GM12878 (cell line): ENCODE data around the gene DCLRE1B. TPM values are rescaled to one million over a fixed set of nuclear protein-coding genes. Genes with fewer than 3 reads are reported as not detected.

ENCODE experiments used
- ASH2L ChIP-seq: fragments of 300-600, 200-600 bp; sonication (generic); IDR thresholded peaks from 2 replicates; pipeline ENCODE4 v1.6.1; 2017; ENCODE audit warnings: low read depth, mild to moderate bottlenecking, borderline replicate concordance
- CEBPB ChIP-seq, 2 experiments: fragments of 150-350 bp in 1 of 2; IDR thresholded peaks; 2 replicates each; pipeline ENCODE4 v1.6.1; 2012 to 2014; ENCODE audit warnings: low read depth in 2 of 2, low read length in 2 of 2, borderline replicate concordance in 1 of 2, inconsistent platforms in 1 of 2
- CREB1 ChIP-seq: IDR thresholded peaks from 2 replicates; pipeline ENCODE4 v1.6.1; 2012; ENCODE audit warnings: low read depth, mild to moderate bottlenecking, inconsistent platforms
- EP300 ChIP-seq, 2 experiments: fragments of 150-350 bp in 1 of 2; IDR thresholded peaks; 2 replicates each; pipeline ENCODE4 v1.6.1; 2011 to 2012; ENCODE audit warnings: low read depth in 2 of 2, low read length in 2 of 2, borderline replicate concordance in 1 of 2, improper control_type of control experiment in 1 of 2, inconsistent platforms in 1 of 2; ENCODE audit not compliant: control insufficient read depth in 1 of 2
- ETV6 ChIP-seq, 2 experiments: fragments of 450-650 bp in 1 of 2; IDR thresholded peaks in 1 of 2; conservative IDR thresholded peaks in 1 of 2; 2 replicates each; pipeline ENCODE4 v1.6.1; 2014; ENCODE audit warnings: antibody characterized with exemption in 1 of 2, borderline replicate concordance in 1 of 2, low read depth in 1 of 2, mild to moderate bottlenecking in 1 of 2, moderate library complexity in 1 of 2
- GABPA ChIP-seq: IDR thresholded peaks from 2 replicates; pipeline ENCODE4 v1.6.1; 2014; ENCODE audit warnings: antibody characterized with exemption, low read depth, mild to moderate bottlenecking, inconsistent platforms
- IKZF2 ChIP-seq, 2 experiments: fragments of 450-650 bp; IDR thresholded peaks; 2 replicates each; pipeline ENCODE4 v1.6.1; 2017; ENCODE audit warnings: mild to moderate bottlenecking in 2 of 2, moderate library complexity in 2 of 2
- MXI1 ChIP-seq: fragments of 150-350 bp; IDR thresholded peaks from 2 replicates; pipeline ENCODE4 v1.6.1; 2011; ENCODE audit warnings: low read depth, mild to moderate bottlenecking, inconsistent platforms, low read length, improper control_type of control experiment
- MYB ChIP-seq: fragments of 150-350 bp; IDR thresholded peaks from 2 replicates; pipeline ENCODE4 v1.6.1; 2014; ENCODE audit warnings: mild to moderate bottlenecking, low read depth, low read length, borderline replicate concordance
- MYC ChIP-seq: IDR thresholded peaks from 2 replicates; pipeline ENCODE4 v1.6.1; 2011; ENCODE audit warnings: mild to moderate bottlenecking, low read length, moderate library complexity, inconsistent platforms; ENCODE audit not compliant: insufficient read depth, insufficient replicate concordance, insufficient read length, severe bottlenecking
- NR2C1 ChIP-seq: fragments of 450-650 bp; IDR thresholded peaks from 2 replicates; pipeline ENCODE4 v1.6.1; 2017; ENCODE audit warnings: antibody characterized with exemption, mild to moderate bottlenecking, moderate library complexity
- PAX8 ChIP-seq: fragments of 450-650 bp; IDR thresholded peaks from 2 replicates; pipeline ENCODE4 v1.6.1; 2017; ENCODE audit warnings: mild to moderate bottlenecking, moderate library complexity
- POLR2AphosphoS2 ChIP-seq: IDR thresholded peaks from 2 replicates; pipeline ENCODE4 v1.6.1; 2011; ENCODE audit warnings: low read depth, mild to moderate bottlenecking, low read length, improper control_type of control experiment, moderate library complexity
- RELA ChIP-seq: fragments of 450-650 bp; IDR thresholded peaks from 2 replicates; pipeline ENCODE4 v1.8.0; 2014; ENCODE audit warnings: borderline replicate concordance; ENCODE audit not compliant: partially characterized antibody
- SMAD5 ChIP-seq: IDR thresholded peaks from 2 replicates; pipeline ENCODE4 v1.6.1; 2016; ENCODE audit warnings: antibody characterized with exemption, low read depth
- SP1 ChIP-seq: IDR thresholded peaks from one replicate; pipeline ENCODE4 v1.6.1; 2011; ENCODE audit warnings: low read depth, low read length
- SREBF1 ChIP-seq: IDR thresholded peaks from 2 replicates; pipeline ENCODE4 v1.6.1; 2012; ENCODE audit warnings: mild to moderate bottlenecking, low read length
- TBL1XR1 ChIP-seq: IDR thresholded peaks from 2 replicates; pipeline ENCODE4 v1.6.1; 2012; ENCODE audit warnings: low read depth, low read length, improper control_type of control experiment
- polyA plus RNA-seq, 11 experiments: library from polyadenylated mRNA; depleted of rRNA in 4 of 11; unstranded in 6 of 11; stranded (reverse) in 5 of 11; fragments of >200 nt; fragmentation: Nextera tagmentation in 4 of 11; fragmentation: Illumina TruSeq in 1 of 11; extraction: Ambion mirVana in 4 of 11; extraction: Trizol in 1 of 11; gene quantifications; 1 replicate in 1 of 11; 2 replicates in 10 of 11; pipeline versions ENCODE4 v1.2.1 to v1.2.3, GENCODE V29; 2011 to 2016; ENCODE audit warnings: inconsistent platforms in 2 of 11, missing spikeins in 2 of 11, low read depth in 1 of 11
- total RNA-seq, 4 experiments: library from RNA; depleted of rRNA in 3 of 4; stranded (reverse); fragments of >200 nt in 3 of 4; fragmentation: Illumina TruSeq in 1 of 4; extraction: Trizol in 1 of 4; gene quantifications; 2 replicates each; pipeline versions ENCODE4 v1.2.1 to v1.2.3, GENCODE V29; 2013 to 2021
- TF ChIP-seq, protein P1 (sequence below): IDR thresholded peaks from 2 replicates; pipeline ENCODE4 v1.6.1; 2011; ENCODE audit warnings: low read depth, low read length, improper control_type of control experiment, borderline replicate concordance
- TF ChIP-seq, protein P2 (sequence below): IDR thresholded peaks from 2 replicates; pipeline ENCODE4 v1.6.1; 2012; ENCODE audit warnings: mild to moderate bottlenecking, low read depth, low read length
- TF ChIP-seq, protein P3 (sequence below): fragments of 450-650 bp; IDR thresholded peaks from 2 replicates; pipeline ENCODE4 v1.6.1; 2016; ENCODE audit warnings: mild to moderate bottlenecking, moderate library complexity, borderline replicate concordance

DCLRE1B gene
- total and polyA plus RNA-seq, 10 of the 15 experiments (the other 5 are each of a cell fraction or from before 2014, with no cell fraction given) = 5.4 to 18.3 (median 13.4) TPM

DNA sequence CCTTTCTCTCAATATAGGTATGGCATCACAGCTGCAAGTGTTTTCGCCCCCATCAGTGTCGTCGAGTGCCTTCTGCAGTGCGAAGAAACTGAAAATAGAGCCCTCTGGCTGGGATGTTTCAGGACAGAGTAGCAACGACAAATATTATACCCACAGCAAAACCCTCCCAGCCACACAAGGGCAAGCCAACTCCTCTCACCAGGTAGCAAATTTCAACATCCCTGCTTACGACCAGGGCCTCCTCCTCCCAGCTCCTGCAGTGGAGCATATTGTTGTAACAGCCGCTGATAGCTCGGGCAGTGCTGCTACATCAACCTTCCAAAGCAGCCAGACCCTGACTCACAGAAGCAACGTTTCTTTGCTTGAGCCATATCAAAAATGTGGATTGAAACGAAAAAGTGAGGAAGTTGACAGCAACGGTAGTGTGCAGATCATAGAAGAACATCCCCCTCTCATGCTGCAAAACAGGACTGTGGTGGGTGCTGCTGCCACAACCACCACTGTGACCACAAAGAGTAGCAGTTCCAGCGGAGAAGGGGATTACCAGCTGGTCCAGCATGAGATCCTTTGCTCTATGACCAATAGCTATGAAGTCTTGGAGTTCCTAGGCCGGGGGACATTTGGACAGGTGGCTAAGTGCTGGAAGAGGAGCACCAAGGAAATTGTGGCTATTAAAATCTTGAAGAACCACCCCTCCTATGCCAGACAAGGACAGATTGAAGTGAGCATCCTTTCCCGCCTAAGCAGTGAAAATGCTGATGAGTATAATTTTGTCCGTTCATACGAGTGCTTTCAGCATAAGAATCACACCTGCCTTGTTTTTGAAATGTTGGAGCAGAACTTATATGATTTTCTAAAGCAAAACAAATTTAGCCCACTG lies 35.5 kb downstream of the DCLRE1B start (continued):
- TF ChIP-seq, protein P1, sequence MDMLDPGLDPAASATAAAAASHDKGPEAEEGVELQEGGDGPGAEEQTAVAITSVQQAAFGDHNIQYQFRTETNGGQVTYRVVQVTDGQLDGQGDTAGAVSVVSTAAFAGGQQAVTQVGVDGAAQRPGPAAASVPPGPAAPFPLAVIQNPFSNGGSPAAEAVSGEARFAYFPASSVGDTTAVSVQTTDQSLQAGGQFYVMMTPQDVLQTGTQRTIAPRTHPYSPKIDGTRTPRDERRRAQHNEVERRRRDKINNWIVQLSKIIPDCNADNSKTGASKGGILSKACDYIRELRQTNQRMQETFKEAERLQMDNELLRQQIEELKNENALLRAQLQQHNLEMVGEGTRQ = no peak
- TF ChIP-seq EP300 (IDR thresholded peaks at IDR 0.05; ENCODE audit: borderline replicate concordance in 1 of 2, control insufficient read depth in 1 of 2, low read depth in 2 of 2, low read length in 2 of 2) (no peak), POLR2AphosphoS2 (no peak), MYC (no peak), TBL1XR1 (no peak), CEBPB (IDR thresholded peaks at IDR 0.05; ENCODE audit: borderline replicate concordance in 1 of 2, low read depth in 2 of 2, low read length in 2 of 2) (no peak), PAX8 (no peak), SREBF1 (no peak), SP1 (no peak), MXI1 (no peak), ETV6 (conservative IDR thresholded peaks at IDR 0.05 in 1 of 2, IDR thresholded peaks at IDR 0.05 in 1 of 2; ENCODE audit: borderline replicate concordance in 1 of 2, low read depth in 1 of 2) (no peak), NR2C1 (no peak), CREB1 (no peak), SMAD5 (no peak), MYB (no peak), RELA (no peak), ASH2L (no peak), GABPA (no peak), IKZF2 (IDR thresholded peaks at IDR 0.05) (peak; percentile 72)
- TF ChIP-seq, protein P2, sequence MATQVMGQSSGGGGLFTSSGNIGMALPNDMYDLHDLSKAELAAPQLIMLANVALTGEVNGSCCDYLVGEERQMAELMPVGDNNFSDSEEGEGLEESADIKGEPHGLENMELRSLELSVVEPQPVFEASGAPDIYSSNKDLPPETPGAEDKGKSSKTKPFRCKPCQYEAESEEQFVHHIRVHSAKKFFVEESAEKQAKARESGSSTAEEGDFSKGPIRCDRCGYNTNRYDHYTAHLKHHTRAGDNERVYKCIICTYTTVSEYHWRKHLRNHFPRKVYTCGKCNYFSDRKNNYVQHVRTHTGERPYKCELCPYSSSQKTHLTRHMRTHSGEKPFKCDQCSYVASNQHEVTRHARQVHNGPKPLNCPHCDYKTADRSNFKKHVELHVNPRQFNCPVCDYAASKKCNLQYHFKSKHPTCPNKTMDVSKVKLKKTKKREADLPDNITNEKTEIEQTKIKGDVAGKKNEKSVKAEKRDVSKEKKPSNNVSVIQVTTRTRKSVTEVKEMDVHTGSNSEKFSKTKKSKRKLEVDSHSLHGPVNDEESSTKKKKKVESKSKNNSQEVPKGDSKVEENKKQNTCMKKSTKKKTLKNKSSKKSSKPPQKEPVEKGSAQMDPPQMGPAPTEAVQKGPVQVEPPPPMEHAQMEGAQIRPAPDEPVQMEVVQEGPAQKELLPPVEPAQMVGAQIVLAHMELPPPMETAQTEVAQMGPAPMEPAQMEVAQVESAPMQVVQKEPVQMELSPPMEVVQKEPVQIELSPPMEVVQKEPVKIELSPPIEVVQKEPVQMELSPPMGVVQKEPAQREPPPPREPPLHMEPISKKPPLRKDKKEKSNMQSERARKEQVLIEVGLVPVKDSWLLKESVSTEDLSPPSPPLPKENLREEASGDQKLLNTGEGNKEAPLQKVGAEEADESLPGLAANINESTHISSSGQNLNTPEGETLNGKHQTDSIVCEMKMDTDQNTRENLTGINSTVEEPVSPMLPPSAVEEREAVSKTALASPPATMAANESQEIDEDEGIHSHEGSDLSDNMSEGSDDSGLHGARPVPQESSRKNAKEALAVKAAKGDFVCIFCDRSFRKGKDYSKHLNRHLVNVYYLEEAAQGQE = no peak
- TF ChIP-seq, protein P3, sequence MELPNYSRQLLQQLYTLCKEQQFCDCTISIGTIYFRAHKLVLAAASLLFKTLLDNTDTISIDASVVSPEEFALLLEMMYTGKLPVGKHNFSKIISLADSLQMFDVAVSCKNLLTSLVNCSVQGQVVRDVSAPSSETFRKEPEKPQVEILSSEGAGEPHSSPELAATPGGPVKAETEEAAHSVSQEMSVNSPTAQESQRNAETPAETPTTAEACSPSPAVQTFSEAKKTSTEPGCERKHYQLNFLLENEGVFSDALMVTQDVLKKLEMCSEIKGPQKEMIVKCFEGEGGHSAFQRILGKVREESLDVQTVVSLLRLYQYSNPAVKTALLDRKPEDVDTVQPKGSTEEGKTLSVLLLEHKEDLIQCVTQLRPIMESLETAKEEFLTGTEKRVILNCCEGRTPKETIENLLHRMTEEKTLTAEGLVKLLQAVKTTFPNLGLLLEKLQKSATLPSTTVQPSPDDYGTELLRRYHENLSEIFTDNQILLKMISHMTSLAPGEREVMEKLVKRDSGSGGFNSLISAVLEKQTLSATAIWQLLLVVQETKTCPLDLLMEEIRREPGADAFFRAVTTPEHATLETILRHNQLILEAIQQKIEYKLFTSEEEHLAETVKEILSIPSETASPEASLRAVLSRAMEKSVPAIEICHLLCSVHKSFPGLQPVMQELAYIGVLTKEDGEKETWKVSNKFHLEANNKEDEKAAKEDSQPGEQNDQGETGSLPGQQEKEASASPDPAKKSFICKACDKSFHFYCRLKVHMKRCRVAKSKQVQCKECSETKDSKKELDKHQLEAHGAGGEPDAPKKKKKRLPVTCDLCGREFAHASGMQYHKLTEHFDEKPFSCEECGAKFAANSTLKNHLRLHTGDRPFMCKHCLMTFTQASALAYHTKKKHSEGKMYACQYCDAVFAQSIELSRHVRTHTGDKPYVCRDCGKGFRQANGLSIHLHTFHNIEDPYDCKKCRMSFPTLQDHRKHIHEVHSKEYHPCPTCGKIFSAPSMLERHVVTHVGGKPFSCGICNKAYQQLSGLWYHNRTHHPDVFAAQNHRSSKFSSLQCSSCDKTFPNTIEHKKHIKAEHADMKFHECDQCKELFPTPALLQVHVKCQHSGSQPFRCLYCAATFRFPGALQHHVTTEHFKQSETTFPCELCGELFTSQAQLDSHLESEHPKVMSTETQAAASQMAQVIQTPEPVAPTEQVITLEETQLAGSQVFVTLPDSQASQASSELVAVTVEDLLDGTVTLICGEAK = no peak
